Right lobe of liver (tissue), 4 donors: Measurements from ENCODE around the gene LPIN1.

Experiments
- CTCF ChIP-seq, 4 donors: fragments of 200-600 bp in 3 of 4; fragments of 450-650 bp in 1 of 4; IDR thresholded peaks; one replicate each; pipeline versions ENCODE4 v1.5.1 to v1.8.0; 2016 to 2022; ENCODE audit warnings: antibody characterized with exemption in 4 of 4, mild to moderate bottlenecking in 2 of 4
- POLR2A ChIP-seq: fragments of 450-650 bp; IDR thresholded peaks from one replicate; pipeline ENCODE4 v1.6.1; 2017; ENCODE audit warnings: antibody characterized with exemption, mild to moderate bottlenecking
- donor health status: DM: no; HTN: no; CAD: no.
- donor health status: DM: no; HTN: no; CAD: no.
- donor health status: DM: no; HTN: yes; CAD: no.

GRCh38 chr2:11713815-11714214, 32.6 kb upstream of the LPIN1 start:
- TF ChIP-seq CTCF (IDR thresholded peaks at IDR 0.05) (no peak), POLR2A (no peak)
